ENCODE results near the gene ZNF837. TPM values are rescaled to one million over a fixed set of nuclear protein-coding genes. Genes with fewer than 3 reads are reported as not detected.
A peak's percentile ranks its signal among the peaks of the same experiment; 100 is the strongest.

ZNF837 gene
- total RNA-seq, 8 experiments from 2014 or later, result 1.1 to 3.2 (median 1.6) TPM

DNA sequence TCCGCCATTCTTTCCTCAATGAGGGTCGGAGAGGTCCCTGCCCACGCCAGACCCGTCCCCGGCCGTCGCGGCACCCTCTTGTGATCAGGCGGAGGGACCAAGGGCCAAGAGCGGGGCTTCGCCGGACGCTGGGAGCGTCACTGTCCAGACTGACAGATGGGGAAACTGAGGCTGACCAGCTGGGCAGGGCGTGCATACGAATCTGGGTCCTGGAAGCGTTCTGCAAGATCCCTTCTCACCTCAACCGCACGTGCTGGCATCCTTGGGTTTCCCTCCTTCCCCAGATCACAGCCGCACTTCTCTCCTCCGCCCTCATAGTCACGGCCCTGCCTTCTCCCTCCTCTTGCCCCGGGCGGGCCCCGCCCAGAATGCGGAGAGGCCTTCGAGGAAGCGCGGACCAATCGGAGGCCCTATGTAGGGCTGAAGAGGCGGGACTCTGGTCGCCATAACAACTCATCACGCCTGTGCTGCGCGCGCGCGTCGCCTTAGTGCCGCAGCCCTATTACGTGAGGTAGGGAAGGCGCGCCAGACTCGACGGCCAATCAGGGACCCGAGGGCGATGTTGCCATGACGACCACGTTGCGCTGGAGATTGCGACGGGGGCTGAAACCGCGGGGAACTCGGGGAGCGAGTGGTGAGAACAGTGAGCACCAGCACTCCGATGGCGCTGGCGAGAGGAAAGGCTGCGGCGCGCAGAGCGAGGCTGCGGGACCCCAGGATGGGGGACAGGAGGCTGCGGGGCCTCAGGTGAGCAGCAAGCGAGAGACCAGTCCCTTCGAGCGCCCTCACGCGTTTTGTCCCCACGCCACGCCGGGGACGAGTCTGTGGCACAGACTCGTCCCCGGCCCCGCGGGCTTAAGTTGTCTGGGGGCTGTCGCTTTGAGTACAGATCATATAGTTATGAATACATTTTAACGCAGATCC, 20.3 kb upstream of the ZNF837 start:
- in situ Hi-C loops (cut with MboI; ENCODE audit: low pct_unique_long_range_greater_than_20kb in 2 of 9, low sequenced_read_pairs in 9 of 9, unreplicated experiment in 9 of 9), result no loop called here
- H3K27ac ChIP-seq, result peak overlapping the region; percentile 36 to 64
- peaks cover 5 to 9% of the 10 kb centered on the region in 2 donors for H3K4me1 ChIP-seq (replicated peaks in 1 of 2)
- ATAC-seq (replicated peaks in 6 of 8), result peak; percentile 93 to 97 (median 94)
- WGBS, 10 experiments, result 0 to 3% (median 1%) methylated on average over 3 to 20 of the region's 80 CpGs; no CpG with 5 or more reads in 6 of the 10 experiments
- peak overlapping the region; percentile 46 to 67 (median 58) for H3K4me3 ChIP-seq

DNA sequence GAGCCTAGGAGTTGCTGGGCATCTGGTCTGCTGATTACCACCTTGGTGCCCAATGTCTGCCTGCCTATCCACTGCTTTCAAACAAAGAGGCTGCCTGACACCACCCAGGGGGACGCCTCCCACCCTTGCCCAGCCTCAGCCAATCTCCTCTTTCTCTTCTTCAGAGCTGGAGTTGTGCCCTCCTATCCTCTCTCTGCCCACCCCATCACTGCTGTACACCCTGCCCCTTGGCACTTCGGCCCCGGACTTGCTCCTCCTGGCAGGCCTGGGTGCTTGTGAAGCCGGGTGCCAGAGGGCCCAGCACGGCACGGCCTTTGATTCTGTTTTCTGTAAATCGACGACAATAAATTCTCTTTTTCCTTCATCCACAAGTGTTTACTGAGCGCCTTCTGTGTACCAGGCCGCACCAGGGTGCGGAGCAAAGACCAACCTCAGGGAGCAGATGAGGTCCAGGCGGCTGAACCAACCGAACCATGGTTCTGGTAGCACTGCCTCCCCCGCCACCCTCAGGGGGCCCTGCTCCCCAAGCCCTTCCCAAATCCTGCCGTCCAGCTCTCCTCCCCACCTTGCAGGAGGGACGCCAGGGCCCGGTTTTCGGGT, 19.6 kb upstream of the ZNF837 start:
- Histone ChIP-seq H3K4me3 (peak overlapping the region; percentile 45 to 67 (median 53)), H3K27ac (peak overlapping the region in 1 of 2 donors; percentile 42), H3K4me1 (replicated peaks in 1 of 2) (peaks cover 8 to 9% of the 10 kb centered on the region in 2 donors)
- ATAC-seq (replicated peaks in 6 of 8), result no peak
- in situ Hi-C loops (cut with MboI; ENCODE audit: low pct_unique_long_range_greater_than_20kb in 2 of 9, low sequenced_read_pairs in 9 of 9, unreplicated experiment in 9 of 9), result no loop called here
- WGBS, 10 experiments, result 9 to 60% (median 49%) methylated on average over 1 to 6 of the region's 18 CpGs; no CpG with 5 or more reads in 4 of the 10 experiments

DNA sequence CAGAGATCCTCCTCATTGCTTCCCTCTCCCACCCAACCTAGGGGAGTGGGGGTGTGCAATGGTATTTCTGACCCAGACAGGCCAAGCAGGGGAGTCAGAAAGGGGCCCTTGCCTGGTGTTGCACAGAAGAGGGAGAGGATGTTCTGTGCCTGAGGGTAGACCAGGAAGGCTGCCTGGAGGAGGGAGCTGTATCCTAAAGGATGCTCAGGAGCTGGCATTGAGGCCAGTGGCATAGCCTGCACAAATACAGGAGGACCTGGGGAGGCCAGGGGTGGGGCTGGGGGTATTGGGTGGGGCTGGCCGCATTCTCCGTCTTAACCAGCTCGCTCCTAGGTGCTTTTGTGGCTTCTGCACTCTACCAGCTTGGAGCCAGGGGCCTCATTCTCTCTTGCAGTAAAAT, 19.1 kb upstream of the ZNF837 start:
- peak overlapping the region in 2 of 5 donors; percentile 49 to 58 for H3K4me3 ChIP-seq
- H3K4me1 ChIP-seq (replicated peaks in 1 of 2), result peaks cover 8 to 9% of the 10 kb centered on the region in 2 donors
- no CpG with 5 or more reads among the region's 3 CpGs for WGBS, 10 experiments
- in situ Hi-C loops (cut with MboI; ENCODE audit: low pct_unique_long_range_greater_than_20kb in 2 of 9, low sequenced_read_pairs in 9 of 9, unreplicated experiment in 9 of 9), result no loop called here
- H3K27ac ChIP-seq, result no peak overlapping the region
- ATAC-seq (replicated peaks in 6 of 8), result no peak

DNA sequence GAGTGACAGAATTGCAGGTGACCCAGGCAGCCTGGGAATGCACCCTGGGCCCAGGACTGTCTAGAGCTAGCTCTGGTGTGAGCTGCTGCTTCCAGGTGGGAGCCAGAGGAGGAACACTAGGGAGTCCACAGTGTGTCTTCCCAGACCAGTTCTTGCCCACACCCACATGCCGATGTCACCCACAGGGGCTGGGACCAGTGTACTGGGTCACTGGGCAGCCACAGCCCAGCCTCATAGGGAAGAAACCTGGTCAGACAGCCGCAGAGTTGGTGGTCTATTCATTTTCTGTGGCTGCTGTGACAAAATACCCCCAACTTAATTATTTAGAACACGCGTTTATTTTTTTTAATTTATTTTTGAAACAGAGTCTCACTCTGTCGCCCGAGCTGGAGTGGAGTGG, 17.7 kb upstream of the ZNF837 start:
- no peak overlapping the region for H3K27ac ChIP-seq
- in situ Hi-C loops (cut with MboI; ENCODE audit: low pct_unique_long_range_greater_than_20kb in 2 of 9, low sequenced_read_pairs in 9 of 9, unreplicated experiment in 9 of 9), result no loop called here
- H3K4me3 ChIP-seq, result no peak overlapping the region
- peaks cover 8 to 9% of the 10 kb centered on the region in 2 donors for H3K4me1 ChIP-seq (replicated peaks in 1 of 2)
- WGBS, 10 experiments, result 50 to 100% (median 92%) methylated on average over 1 to 5 of the region's 6 CpGs; no CpG with 5 or more reads in 2 of the 10 experiments
- no peak for ATAC-seq (replicated peaks in 6 of 8)

DNA sequence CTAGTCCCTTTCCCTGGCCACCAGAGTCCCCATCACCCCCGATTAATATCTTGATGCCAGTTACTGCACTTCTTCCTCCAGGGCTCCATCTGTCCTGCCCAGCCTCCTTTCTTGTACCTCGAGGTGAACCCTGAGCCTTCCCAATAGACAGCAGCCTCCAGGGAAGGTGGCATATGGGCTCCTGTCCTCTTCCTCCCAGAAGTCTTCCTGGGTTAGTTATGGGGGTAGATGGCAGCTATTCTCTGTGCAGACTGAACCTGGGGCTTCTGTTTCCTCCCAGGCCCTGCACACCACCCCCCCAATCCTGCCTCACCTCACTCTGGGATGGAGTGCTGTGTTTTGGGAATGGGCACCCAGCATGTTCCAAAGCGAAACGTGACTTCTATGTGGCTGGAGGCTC, 17.3 kb upstream of the ZNF837 start:
- Histone ChIP-seq H3K4me1 (replicated peaks in 1 of 2) (peaks cover 8 to 9% of the 10 kb centered on the region in 2 donors), H3K27ac (no peak overlapping the region), H3K4me3 (no peak overlapping the region)
- WGBS, 10 experiments, result 80 to 100% (median 88%) methylated on average over 1 to 2 of the region's 4 CpGs; no CpG with 5 or more reads in 5 of the 10 experiments
- no peak for ATAC-seq (replicated peaks in 6 of 8)
- in situ Hi-C loops (cut with MboI; ENCODE audit: low pct_unique_long_range_greater_than_20kb in 2 of 9, low sequenced_read_pairs in 9 of 9, unreplicated experiment in 9 of 9), result no loop called here

DNA sequence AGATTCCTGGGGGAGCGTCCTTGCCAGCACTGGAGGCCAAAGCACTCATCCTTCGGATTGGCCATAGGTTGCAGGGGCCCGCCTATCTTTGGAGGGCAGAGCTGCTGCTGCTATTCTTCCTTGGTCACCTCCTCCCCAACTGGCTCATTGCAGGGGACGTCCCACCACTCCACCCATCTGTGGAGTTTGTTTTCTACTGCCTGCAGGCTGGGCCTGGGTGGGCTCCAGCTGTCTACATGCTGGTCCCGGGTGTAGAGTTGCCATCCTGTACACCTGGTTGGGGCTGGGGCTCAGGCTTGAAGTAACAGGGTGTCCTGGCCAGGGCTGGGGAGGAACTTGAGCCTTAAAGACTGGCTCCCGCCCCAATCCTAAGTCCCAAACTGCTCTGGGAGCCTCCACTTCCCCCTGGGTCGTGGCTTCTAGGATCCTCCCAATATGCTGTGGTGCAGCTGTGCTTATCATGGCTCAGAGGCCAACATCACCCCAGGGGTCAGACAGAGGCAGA, 16.8 kb upstream of the ZNF837 start:
- 43 to 94% (median 63%) methylated on average over 2 to 5 of the region's 7 CpGs; no CpG with 5 or more reads in 5 of the 10 experiments for WGBS, 10 experiments
- no peak for ATAC-seq (replicated peaks in 6 of 8)
- Histone ChIP-seq H3K4me3 (no peak overlapping the region), H3K27ac (no peak overlapping the region), H3K4me1 (replicated peaks in 1 of 2) (peaks cover 8 to 9% of the 10 kb centered on the region in 2 donors)
- in situ Hi-C loops (cut with MboI; ENCODE audit: low pct_unique_long_range_greater_than_20kb in 2 of 9, low sequenced_read_pairs in 9 of 9, unreplicated experiment in 9 of 9), result no loop called here

DNA sequence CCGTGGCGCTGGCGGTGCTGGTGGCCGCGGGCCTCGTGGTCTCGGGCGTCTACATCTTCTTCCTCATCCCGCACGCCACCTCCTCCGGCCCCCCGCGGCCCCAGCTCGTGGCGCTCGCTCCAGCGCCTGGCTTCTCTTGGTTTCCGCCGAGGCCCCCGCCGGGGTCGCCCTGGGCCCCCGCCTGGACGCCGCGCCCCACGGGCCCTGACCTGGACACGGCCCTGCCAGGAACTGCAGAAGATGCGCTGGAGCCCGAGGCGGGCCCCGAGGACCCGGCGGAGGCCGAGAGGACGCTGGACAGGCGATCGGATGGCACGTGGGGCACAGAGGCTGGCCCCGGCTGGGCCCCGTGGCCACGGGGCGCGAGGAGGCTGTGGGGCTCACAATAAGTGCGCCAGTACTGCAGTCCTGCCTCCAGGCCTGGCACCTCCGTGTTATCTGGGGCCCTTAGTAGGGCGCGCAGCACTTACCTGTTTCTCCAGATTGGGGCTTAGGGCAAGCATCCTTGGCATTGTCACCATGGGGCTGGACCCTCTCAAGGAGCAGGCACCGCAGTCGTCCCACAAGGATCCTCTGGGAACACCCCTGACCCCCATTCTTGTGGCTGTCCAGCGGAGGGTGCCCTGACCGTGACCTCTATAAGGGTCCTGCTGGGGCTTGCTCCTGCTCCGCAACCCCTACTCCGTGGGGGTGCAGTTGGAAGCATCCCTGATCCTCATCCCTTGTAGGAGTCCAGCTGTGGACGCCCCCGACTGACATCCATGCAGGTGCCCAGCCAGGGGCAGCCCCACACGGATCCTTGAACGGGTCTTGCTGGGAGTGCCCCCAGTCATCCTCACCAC, 16.1 kb upstream of the ZNF837 start:
- no peak overlapping the region for H3K27ac ChIP-seq
- in situ Hi-C loops (cut with MboI; ENCODE audit: low pct_unique_long_range_greater_than_20kb in 2 of 9, low sequenced_read_pairs in 9 of 9, unreplicated experiment in 9 of 9), result no loop called here
- H3K4me1 ChIP-seq (replicated peaks in 1 of 2), result peaks cover 6 to 8% of the 10 kb centered on the region in 2 donors
- no peak for ATAC-seq (replicated peaks in 6 of 8)
- peak overlapping the region in 1 of 5 donors; percentile 15 for H3K4me3 ChIP-seq
- WGBS, 10 experiments, result 52 to 100% (median 78%) methylated on average over 2 to 9 of the region's 58 CpGs; no CpG with 5 or more reads in 4 of the 10 experiments

DNA sequence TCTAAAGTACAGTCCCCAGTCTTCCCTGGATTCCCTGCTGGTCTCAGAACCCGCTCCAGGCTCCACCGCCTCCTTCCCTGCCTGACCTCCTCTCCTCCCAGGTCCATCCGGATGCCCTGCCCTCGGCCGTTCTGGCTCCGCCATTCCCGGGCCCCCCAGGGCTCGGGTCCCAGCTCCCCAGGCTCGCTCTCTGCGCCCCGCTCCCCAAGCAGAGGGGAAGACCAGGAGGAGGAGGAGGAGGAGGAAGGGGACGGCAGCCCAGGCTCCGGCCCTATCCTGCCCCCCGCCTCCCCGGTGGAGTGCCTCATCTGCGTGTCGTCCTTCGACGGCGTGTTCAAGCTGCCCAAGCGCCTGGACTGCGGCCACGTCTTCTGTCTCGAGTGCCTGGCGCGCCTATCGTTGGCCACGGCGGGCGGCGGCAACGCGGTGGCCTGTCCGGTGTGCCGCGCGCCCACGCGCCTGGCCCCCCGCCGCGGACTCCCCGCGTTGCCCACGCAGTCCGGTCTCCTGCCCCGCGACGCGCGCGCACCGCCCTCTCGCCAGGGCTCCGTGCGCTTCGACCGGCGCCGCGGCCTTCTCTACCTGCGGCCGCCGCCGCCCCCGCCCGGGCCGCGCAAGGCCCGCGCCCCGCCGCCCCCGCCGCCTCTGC, 15.3 kb upstream of the ZNF837 start:
- 40% methylated on average over 1 to 2 of the region's 75 CpGs; no CpG with 5 or more reads in 8 of the 10 experiments for WGBS, 10 experiments
- in situ Hi-C loops (cut with MboI; ENCODE audit: low pct_unique_long_range_greater_than_20kb in 2 of 9, low sequenced_read_pairs in 9 of 9, unreplicated experiment in 9 of 9), result no loop called here
- ATAC-seq (replicated peaks in 6 of 8), result peak in 7 of 8 experiments; percentile 19 to 47 (median 26)
- Histone ChIP-seq H3K27ac (no peak overlapping the region), H3K4me3 (peak overlapping the region in 1 of 5 donors; percentile 15), H3K4me1 (replicated peaks in 1 of 2) (peaks cover 5 to 8% of the 10 kb centered on the region in 2 donors)

DNA sequence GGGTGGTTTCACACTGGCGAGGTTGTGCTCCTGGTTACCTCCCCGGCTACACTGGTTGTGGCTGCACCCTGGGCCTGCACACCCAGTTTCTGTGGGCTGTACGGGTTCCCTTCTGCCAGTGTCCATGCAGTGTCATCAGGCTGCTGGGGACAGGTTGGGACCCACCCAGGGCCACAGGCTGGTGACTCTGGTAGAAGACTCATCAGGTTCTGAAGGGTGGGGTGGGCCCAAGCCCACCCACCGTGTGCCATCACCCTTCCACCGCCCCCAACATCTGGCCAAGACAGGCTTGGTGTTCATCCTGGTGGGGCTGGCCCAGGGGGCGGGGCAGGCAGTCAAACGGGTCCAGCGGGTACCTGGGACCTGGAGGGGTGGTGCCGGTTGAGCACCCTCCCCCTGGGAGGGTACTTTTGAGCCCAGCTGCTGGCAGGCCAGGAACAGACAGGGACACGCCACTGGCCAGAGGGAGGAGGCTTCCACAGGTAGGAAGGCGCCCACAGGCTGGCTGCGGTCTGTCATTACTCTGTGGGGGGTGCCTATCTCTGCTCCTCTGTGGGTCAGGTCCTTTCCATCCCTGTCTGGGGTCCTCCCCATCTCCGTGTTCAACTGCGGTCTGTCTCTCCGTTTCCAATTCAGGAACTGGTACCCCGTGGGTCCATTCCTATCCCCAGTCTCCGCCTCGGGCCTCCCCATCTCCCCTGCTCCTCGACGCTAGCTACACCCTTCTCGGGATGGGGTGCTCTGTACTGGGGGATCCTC, 14.6 kb upstream of the ZNF837 start, which contains the start of gene RNF225:
TSS of gene RNF225 (plus strand) at position 437 of the 759 bp plus-strand sequence. CDS start 434 bp downstream, outside the sequence.
- Histone ChIP-seq H3K4me3 (peak within 1 kb of the TSS in 1 of 5 donors; percentile 15), H3K27ac (no peak within 1 kb of the TSS), H3K4me1 (replicated peaks in 1 of 2) (peaks cover 4 to 7% of the 10 kb centered on the region in 2 donors)
- in situ Hi-C loops (cut with MboI; ENCODE audit: low pct_unique_long_range_greater_than_20kb in 2 of 9, low sequenced_read_pairs in 9 of 9, unreplicated experiment in 9 of 9), result no loop called here
- WGBS, 10 experiments, result 0 to 95% (median 33%) methylated on average over 1 to 3 of the region's 21 CpGs; no CpG with 5 or more reads in 5 of the 10 experiments
- ATAC-seq (replicated peaks in 6 of 8), result peak; percentile 9 to 40 (median 24)

DNA sequence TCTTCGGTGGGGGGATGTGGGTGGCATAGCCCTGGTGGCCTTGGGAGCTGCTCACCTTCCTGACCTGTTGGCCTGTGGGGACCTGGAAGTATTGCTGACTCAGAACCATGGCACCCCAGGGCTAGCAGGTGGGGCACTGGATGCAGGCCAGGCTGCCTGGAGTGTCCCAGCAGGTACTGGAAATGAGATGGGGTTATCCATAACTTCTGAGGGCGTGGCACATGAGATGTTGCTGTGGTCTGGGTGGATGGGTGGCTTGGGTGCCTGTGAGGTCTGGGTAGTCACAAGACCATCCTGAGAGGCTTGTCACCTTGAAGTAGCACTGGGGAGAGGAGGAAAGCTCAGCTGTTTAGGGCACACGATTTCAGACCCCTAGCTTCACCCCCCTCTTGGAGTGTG, 14.0 kb upstream of the ZNF837 start:
- peak in 5 of 8 experiments; percentile 2 to 10 (median 3) for ATAC-seq (replicated peaks in 6 of 8)
- 58 to 100% (median 80%) methylated on average over 1 to 2 of the region's 3 CpGs; no CpG with 5 or more reads in 6 of the 10 experiments for WGBS, 10 experiments
- Histone ChIP-seq H3K4me1 (replicated peaks in 1 of 2) (peaks cover 0 to 3% of the 10 kb centered on the region in 2 donors), H3K27ac (no peak overlapping the region), H3K4me3 (no peak overlapping the region)
- in situ Hi-C loops (cut with MboI; ENCODE audit: low pct_unique_long_range_greater_than_20kb in 2 of 9, low sequenced_read_pairs in 9 of 9, unreplicated experiment in 9 of 9), result no loop called here

DNA sequence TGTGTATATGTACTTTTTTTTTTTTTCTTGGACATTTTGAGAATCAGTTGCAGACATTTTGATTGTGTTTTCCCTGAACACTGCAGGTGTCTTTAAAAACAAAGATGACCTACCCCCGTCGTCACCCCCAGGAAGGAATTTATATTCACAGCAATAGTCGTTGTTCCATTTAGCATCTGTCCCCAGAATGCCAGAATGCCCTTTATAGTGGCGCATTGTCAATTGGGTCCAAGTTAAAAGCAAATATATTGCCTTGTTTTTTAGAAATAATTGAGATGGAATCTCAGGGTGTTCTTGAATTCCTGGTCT, 12.8 kb upstream of the ZNF837 start:
- no peak for ATAC-seq (replicated peaks in 6 of 8)
- no peak overlapping the region for H3K4me3 ChIP-seq
- 86 to 100% (median 93%) methylated on average over 2 to 4 of the region's 4 CpGs; no CpG with 5 or more reads in 3 of the 10 experiments for WGBS, 10 experiments

More for the DNA sequence above, 12.8 kb upstream of the ZNF837 start:
- Histone ChIP-seq H3K27ac (no peak overlapping the region), H3K4me1 (replicated peaks in 1 of 2) (peaks cover 0 to 3% of the 10 kb centered on the region in 2 donors)
- in situ Hi-C loops (cut with MboI; ENCODE audit: low pct_unique_long_range_greater_than_20kb in 2 of 9, low sequenced_read_pairs in 9 of 9, unreplicated experiment in 9 of 9), result no loop called here

All from motor neuron (in vitro differentiated cells).